Stimulated activated CD8-positive, alpha-beta memory T cell treated with anti-CD3 and anti-CD28 coated beads, Interleukin-4, amount 100 ng/mL, for 1 hour (primary cell): ENCODE measurements around the gene KCNK6.
"Not testable (repeated sequence)": the region's sequence is repeated elsewhere in the genome, so short reads cannot be mapped to it uniquely, and the experiment has no call there.

Source experiments
- DNase-seq, 2 donors: peaks; one replicate each; pipeline ENCODE4 v3.0.0-alpha.2; 2020; ENCODE audit warnings: low read depth in 2 of 2, low spot score in 1 of 2

The KCNK6 gene

DNA sequence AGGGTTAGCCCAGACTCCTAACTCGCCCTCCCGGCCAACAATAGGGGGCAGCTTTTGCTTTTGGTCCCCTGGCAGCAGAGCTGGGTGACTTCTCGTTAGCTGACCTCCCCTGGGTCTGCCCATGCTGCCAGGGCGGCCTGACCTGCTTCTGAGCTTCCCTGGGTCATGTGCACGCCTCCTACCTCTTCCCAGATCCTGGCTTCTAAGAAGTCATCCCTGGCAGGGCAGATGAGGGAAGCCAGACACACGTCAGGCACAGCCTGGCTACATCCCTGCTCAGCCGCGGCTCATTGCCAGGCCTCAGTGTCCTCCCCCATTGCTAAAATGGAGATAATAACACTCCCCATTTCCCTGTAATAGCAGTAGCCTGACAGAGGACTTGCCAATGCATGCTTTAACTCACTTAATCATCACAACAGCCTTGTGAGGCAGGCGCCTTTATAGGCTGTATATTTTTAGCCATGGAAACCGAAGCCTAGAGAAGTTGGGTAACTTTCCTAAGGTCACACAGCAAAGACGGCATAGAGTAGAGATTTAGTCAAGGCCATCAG is 2.1 kb downstream of the KCNK6 start:
- DNase-seq, result no peak

DNA sequence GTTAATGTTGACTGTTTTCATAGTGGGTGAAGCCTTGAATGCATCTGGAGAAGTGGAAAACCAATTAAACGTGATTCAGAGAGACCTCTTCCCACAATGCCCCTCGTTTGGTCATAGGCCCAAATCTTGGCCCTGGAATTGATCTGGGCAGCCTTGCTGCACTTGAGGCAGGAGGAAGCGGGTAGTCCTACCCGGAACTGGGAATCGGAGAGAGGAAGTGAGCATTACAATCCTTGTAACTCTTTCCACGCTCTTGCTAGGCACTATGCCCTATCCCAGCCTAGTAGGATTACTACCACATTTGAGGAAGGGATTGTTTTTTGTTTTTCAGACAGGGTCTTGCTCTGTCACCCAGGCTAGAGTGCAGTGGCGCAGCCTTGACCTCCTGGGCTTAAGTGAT is 3.6 kb downstream of the KCNK6 start:
- no peak for DNase-seq

DNA sequence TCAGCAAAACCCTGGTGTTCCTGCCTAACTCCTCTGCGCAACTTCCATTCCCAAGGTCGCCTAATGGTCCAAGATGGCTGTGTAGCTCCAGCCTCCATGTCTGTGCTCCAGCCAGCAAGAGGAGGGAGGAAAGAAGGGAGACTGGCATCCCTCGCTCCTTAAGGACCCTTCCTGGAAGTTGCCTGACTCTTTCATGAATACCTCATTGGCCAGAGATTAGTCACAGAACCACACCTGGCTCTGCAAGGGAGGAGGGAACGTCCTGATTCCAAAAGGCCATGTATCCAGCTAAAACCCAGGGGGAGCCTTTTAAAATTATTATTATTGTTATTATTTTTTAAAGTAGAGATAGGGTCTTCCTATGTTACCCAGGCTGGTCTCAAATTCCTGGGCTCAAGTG is 4.8 kb downstream of the KCNK6 start:
- no peak for DNase-seq

DNA sequence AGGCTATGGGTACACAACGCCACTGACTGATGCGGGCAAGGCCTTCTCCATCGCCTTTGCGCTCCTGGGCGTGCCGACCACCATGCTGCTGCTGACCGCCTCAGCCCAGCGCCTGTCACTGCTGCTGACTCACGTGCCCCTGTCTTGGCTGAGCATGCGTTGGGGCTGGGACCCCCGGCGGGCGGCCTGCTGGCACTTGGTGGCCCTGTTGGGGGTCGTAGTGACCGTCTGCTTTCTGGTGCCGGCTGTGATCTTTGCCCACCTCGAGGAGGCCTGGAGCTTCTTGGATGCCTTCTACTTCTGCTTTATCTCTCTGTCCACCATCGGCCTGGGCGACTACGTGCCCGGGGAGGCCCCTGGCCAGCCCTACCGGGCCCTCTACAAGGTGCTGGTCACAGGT is 6.9 kb downstream of the KCNK6 start:
- DNase-seq, result no peak

DNA sequence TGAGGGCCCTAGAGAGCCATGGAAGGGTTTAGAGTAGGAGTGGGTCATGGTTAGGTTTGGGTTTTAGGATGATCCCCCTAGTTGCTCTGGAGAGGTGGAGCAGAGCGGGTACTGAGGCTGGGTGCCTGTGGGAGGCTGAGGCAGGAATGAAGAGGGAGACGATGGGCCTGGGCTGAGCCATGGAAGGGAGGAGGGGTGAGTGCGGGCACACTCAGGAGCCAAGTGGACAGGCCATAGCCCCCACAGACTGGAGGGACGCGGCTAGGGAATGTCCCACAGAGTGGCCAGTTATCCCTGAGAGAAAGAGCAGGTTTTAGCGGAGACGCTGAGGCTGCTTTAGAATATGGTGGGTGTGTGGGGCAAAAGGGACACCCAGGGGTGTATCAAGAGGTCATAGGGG is 10.0 kb downstream of the KCNK6 start:
- DNase-seq, result no peak

DNA sequence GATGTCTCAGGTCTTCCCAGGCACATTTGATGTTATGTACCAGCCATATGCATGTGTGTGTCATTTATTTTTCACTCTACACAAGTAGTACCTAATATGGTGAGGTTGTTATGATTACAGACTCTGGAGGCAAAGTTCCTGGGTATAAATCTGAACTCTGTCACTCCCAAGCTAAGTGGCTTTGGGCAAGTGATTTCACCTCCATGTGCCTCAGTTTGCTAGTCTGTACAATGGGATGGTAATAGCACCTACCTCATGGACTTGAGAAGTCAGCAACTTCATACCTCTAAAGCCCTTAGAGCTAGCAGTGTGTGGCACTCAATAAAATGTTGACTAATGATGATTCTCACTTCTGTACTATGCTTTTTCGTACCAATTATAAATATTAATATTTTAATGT is 12.1 kb downstream of the KCNK6 start:
- DNase-seq, result no peak

DNA sequence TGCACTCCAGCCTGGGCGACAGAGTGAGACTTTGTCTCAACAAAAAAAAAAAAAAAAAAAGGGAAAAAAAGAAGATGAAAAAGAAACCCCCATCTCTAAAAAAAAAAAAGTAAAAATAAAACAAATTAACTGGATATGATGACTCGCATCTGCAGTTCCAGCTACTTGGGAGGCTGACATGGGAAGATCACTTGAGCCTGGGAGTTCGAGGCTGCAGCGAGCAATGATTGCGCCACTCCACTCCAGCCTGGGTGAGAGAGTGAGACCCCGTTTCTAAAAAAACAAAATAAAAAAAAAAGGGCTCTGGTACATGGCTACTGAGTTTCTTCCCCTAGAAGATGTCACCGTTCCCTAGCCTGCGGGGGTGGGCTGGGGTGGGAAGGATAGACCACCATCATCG is 13.6 kb downstream of the KCNK6 start:
- DNase-seq, result no peak

DNA sequence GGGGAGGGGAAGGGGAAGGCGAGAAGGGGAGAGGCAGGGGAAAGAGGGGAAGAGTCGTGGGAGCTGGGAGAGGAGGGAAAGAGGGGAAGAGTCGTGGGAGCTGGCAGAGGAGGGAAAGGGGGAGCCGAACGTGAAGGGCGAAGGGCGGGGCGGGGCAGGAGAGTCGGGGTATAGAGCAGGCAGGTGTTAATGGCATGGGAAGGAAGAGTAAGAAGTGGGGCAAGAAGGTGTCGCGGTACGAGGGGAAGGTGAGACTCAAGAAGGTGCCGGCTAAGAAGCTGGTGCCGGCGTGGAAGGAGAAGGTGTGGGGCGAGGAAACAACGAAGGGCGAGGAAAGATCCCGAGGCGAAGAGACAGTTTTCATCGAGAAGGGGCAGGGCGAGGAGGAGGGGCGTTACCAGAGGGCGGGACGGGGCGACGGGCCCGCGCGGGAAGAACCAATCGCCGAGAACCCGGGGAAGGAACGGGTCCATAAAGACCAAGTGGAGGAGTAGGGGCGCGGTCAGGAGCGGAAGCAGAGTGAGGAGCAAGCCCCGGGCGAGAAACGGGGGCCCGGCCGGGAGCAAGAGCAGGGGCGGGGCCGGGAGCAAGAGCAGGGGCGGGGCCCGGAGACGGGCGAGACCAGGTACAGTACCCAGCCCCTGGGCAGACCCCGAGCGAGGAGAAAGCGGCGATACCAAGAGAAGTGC is 16.4 kb downstream of the KCNK6 start:
- DNase-seq, result peak; percentile 82 to 90

DNA sequence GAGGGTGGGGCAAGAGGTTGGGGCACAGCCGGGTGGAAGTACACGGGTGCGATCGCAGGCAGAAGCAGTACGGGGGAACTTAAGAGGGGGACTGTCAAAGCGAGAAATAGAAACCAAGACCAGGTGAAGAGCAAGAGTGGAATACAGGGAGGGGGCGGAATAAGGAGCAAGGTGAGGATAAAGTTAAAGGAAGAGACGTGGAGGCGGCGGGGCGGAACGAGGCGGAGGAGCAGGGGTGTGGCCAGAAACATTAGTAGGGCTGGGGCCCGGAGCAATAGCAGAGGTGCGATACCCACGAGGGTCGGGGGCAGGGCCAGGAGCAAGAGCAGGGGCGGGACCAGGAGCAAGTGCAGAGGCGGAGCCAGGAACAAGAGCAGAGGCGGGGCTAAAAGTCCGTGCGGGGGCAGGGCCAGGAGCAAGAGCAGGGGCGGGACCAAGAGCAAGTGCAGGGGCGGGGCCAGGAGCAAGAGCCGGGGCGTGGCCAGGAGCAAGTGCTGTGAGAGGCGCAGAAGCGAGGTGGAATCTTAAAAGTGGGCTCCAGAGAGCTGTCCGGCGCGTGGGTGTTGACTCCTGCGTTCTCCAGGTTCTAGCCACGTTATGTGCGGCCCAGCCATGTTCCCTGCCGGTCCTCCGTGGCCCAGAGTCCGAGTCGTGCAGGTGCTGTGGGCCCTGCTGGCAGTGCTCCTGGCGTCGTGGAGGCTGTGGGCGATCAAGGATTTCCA is 17.2 kb downstream of the KCNK6 start:
- peak; percentile 89 to 92 for DNase-seq

DNA sequence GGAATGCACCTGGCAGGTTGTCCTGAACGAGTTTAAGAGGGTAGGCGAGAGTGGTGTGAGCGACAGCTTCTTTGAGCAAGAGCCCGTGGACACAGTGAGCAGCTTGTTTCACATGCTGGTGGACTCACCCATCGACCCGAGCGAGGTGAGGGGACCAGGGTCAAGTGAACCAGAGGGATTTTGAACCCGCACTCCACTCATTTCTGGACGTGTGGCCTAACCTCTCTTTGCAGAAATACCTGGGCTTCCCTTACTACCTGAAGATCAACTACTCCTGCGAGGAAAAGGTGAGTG is 17.7 kb downstream of the KCNK6 start:
- DNase-seq, result no peak

DNA sequence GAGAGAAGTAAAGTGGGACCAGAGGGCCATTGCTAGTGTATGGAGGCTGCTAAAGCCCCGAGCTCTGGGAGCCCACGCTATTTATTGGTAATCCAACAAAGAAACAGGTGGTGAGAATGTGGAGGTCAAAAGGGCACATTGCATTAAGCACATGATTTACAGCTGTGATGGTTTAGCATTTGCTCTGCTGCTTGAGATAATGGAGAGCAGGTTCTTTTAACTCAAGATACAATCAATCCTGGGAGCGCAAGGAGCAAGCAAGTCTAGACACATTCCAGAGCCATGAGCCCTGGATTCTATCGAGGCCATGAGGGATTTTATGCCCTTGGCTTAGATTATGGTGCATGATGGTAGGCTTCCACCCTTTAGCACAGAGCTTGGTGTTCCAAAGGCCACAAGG is 19.4 kb downstream of the KCNK6 start:
- not testable (repeated sequence) for DNase-seq

DNA sequence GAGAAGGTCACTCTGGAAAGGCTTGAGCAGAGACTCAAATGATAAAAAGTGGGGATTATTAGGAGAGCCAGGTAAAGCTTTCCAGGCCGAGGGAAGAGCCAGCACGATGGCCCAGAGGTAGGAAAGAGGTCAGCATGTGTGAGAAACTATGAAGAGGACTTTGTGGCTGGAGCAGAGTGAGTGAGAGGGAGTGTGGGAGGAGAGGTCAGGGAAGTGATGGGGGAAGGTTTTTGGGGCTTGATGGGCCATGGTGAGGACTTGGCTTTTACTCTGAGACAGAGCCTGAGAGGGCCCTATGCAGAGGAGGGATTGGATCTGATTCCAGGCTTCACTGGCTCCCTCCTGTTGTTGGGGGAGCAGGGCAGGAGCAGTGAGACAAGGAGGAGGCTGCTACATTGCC is 21.3 kb downstream of the KCNK6 start:
- DNase-seq, result no peak

DNA sequence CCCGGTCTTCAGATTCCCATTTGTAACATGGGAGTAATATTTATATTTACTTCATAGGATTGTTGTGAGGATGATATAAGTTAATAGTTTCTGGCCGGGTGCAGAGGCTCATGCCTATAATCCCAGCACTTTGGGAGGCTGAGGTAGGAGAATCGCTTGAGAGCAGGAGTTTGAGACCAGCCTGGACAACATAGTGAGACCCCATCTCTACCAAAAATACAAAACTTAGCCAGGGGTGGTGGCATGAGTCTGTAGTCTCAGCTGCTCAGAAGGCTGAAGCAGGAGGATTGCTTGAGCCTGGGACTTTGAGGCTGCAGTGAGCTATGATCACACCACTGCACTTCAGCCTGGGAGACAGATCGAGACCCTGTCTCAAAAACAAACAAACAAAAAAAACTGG is 27.2 kb downstream of the KCNK6 start:
- DNase-seq, result no peak

DNA sequence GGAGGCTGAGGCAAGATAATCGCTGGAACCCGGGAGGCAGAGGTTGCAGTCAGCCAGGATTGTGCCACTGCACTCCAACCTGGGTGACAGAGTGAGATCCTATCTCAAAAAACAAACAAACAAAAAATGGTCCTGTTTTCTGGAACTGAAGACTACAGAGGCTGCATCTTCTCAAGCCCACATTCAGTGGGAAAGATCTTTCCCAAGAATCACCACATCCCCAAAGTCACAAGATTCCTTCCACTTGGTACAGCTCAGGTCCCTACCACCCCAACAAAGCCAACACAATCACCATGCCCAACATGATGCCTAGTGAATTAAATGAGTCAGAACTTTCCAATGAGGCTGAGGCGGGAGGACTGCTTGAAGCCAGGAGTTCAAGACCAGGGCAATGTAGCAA is 31.2 kb downstream of the KCNK6 start:
- no peak for DNase-seq

DNA sequence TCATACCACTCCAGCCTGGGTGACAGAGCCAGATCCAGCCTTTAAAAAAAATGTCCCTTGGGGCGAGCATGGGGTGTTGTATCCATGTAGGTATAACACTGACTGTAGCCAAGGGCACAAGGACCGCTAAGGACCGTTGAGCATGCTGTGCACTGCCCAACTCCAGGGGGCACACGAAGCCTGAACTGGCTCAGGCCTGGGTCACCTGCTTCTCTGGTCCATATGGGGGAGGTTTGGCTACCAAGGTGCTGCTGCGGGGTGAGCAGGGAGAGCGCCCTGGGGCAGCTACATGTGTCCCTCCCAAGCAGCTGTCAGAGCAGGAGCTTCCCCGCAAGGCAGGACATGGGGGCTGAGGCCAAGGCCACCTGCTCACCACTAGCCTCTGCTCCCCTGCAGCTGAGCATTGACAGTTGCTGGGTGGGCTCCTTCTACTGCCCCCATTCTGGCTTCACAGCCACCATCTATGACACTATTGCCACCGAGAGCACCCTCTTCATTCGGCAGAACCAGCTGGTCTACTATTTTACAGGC is 32.3 kb downstream of the KCNK6 start:
- no peak for DNase-seq

DNA sequence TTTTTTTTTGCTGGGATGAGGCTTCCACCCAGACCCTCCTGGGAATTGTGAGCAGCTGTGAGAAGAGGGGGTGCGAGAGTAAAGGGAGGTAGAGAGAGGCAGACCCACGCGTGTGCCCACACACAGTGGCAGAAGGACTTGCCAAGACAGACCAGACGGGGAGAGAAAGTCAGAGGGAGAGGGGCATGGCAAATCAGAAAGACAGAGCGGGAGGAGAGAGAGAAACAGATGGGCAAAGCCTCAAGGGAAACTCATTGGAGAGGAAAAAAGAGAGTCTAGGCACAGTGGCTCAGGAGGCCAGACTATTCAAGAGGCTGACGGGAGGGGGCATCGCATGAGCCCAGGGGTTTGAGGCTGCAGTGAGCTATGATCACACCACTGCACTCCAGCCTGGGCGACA is 33.0 kb downstream of the KCNK6 start:
- no peak for DNase-seq

DNA sequence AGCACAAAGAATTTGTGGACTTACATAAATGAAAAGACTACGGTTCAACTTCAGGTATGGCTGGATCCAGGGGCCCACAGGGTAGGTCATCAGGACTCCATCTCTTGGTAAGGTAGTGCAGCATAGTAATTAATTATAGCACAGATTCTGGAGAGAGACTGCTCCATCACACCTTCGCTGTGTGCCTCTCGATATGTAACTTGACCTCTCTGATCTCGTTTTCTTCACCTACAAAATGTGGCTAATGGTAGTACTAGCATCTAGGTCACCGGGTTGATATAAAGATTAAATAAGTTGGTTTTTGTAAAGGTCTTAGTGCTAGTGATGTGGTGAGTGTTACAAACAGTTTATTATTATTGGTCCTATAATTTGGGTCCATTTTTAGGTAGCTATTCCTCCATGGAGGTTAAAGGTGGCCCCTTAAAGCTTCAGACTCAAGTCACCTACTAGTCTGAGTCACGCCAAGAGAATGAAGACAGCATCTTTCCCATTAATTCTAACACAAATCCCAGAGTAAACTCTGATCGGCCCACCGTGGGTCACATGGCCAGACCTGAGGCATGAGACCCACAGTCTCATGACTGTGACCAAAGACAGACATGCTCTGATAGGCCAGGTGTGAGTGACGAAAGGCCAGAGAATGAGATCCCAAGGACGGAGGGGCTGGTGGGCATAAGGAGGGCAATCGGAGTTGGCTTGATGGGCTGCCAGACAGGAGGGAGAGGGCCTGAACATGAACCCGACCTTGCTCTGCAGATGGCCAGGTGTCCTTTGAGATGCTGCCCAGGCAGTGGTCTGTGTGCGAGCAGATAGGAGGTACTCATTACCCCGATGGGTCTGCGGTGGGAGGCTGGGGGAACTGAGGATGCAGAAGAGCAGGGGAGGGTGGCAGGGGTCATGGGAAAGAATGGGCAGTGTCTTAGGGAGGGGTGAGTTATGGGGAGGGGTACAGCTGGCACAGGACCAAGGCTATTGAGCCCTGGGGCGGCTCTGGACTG is 36.4 kb downstream of the KCNK6 start:
- no peak for DNase-seq

DNA sequence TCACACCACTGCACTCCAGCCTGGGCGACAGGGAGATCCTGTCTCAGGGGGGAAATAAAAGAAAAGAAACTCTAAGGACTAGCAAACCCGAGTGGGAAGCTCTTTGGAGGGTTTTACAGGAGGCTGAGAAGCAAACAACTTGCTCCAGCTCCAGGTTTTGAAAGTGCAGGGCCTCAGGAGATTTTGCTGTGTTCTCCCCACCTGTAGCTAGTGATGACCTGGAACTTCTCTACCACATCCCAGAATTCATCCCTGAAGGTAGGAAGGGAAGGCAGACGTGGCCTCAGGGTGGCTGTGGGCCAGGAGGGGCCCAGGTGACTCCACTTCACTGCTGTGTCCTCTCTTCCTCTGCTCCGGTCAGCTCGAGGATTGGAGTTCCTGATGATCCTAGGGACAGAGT is 38.4 kb downstream of the KCNK6 start:
- DNase-seq, result no peak

DNA sequence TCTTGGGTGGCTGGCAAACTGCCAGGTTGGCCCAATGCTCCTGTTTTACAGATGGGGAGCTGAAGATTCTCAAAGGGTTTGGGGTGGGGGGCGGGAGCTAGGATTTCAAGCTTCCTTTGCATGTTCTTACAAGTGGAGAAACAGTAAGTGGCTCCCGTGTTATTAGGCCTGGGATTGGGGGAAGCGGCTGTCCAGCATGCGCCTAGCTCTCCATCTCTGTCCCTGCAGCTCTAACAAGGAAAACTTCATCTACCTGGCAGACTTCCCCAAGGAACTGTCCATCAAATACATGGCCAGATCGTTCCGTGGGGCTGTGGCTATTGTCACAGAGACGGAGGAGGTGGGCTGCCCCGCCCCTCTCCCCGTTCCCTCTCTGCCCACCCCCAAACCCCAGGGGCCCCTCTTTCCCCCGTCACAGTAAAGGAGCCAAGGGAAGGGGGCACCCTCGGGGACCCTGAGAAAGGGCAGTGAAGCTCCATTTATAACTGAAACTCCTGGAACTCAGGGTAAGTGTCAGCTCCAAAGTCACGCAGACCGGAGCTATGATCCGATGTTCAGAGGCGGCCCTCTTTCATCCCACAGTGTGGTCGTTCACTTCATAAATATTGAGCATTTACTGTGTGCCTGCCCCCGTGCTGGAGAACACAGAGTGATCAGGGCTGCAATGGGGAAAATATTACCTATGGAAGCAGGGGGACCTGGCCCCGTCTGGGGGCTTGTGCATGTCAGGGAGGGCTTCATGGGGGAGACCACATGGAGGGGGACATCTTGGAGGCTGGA is 39.8 kb downstream of the KCNK6 start:
- no peak for DNase-seq

DNA sequence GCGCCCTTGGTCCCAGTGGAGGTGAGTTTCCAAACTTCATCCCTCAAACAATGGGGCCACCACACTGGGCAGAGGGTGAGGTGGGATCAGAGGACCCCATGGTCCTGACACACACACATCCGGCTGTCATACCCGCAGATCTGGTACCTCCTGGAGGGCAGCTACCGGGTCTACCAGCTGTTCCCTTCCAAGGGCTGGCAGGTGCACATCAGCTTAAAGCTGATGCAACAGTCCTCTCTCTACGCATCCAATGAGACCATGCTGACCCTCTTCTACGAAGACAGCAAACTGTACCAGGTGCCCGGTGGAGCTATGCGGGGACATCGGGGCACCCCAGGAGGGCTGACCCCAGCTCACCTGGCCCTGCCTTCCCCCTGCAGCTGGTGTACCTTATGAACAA is 40.7 kb downstream of the KCNK6 start:
- no peak for DNase-seq
